Mononuclear cell (primary cell): Measurements from ENCODE around the gene PNPO. TPM values are rescaled to one million over a fixed set of nuclear protein-coding genes. Genes with fewer than 3 reads are reported as not detected.
"Not testable (repeated sequence)": the region's sequence is repeated elsewhere in the genome, so short reads cannot be mapped to it uniquely, and the experiment has no call there.

Experiments
- H3K27me3 ChIP-seq: 2 replicates; pipeline ENCODE4 v1.6.0; 2011; ENCODE audit warnings: low read length, control low read depth; ENCODE audit not compliant: insufficient read depth
- H3K4me1 ChIP-seq: 2 replicates; pipeline ENCODE4 v1.5.1; 2011; ENCODE audit warnings: mild to moderate bottlenecking, low read length, control low read depth; ENCODE audit not compliant: insufficient read depth
- H3K4me3 ChIP-seq: 2 replicates; pipeline ENCODE4 v1.5.1; 2011; ENCODE audit warnings: mild to moderate bottlenecking, low read length, moderate library complexity
- H3K9me3 ChIP-seq: 2 replicates; pipeline ENCODE4 v1.5.1; 2011; ENCODE audit warnings: low read depth, mild to moderate bottlenecking, control low read depth, low read length
- total RNA-seq: library from RNA; depleted of rRNA; stranded (reverse); fragments of >200 nt; gene quantifications from one replicate; pipeline ENCODE4 v1.2.3, GENCODE V29; 2012

The PNPO gene
- total RNA-seq, 1 donor = 6.6 TPM

DNA sequence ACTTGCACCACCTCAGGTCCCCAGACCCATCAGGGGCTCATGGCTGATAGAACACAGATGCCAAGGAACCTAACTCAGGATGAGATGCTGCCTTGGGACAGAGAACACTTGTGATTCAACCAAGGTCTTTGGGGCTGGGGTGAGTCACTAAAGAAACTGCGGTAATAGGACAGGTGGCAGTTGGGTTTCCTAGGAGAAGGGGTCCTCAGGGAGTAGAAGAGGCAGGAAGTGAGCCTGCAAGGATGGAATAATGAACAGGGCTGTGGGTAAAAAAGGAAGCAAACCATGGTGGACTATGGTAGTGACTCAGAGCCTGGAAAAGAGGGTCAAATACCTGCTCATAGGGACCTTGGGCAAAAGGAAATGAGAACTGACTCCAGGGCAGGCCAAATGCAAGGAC lies 6.5 kb upstream of the PNPO start:
- no peaks in the 10 kb centered on the region for H3K4me1 ChIP-seq
- no peaks in the 10 kb centered on the region for H3K27me3 ChIP-seq
- no peak overlapping the region for H3K4me3 ChIP-seq
- no peaks in the 10 kb centered on the region for H3K9me3 ChIP-seq

DNA sequence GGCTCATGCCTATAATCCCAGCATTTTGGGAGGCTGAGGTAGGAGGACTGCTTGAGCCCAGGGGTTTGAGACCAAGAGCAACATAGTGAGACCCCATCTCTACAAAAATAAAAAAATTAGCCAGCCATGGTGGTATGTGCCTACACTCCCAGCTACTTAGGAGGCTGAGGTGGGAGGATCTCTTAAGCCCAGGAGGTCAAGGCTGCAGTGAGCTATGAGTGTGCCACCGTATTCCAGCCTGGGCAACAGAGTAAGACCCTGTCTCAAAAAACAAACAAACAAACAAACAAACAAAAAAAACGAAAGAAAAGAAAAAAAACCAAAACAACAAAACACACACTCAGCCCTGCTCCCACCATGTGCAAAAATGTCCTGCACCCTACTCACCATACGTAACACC lies 5.9 kb upstream of the PNPO start:
- not testable (repeated sequence) for H3K9me3 ChIP-seq, H3K4me3 ChIP-seq, H3K4me1 ChIP-seq, H3K27me3 ChIP-seq

- H3K4me1 ChIP-seq = peaks cover 6% of the 10 kb centered on the region
- no peaks in the 10 kb centered on the region for H3K27me3 ChIP-seq
- H3K4me3 ChIP-seq = no peak overlapping the region
- no peaks in the 10 kb centered on the region for H3K9me3 ChIP-seq
These were observed 5.4 kb upstream of the PNPO start for GRCh38 chr17:47935961-47936360.

GRCh38 chr17:47937941-47938340 lies 3.4 kb upstream of the PNPO start:
- Histone ChIP-seq H3K27me3 (no peaks in the 10 kb centered on the region), H3K4me3 (no peak overlapping the region), H3K4me1 (peaks cover 24% of the 10 kb centered on the region), H3K9me3 (no peaks in the 10 kb centered on the region)

- Histone ChIP-seq H3K4me3 (peak overlapping the region; percentile 72), H3K4me1 (peaks cover 64% of the 10 kb centered on the region)
These were observed 732 bp downstream of the PNPO start for GRCh38 chr17:47942096-47942510.

GRCh38 chr17:47942568-47942967 lies 1.2 kb downstream of the PNPO start:
- Histone ChIP-seq H3K4me3 (no peak overlapping the region), H3K4me1 (peaks cover 65% of the 10 kb centered on the region), H3K27me3 (no peaks in the 10 kb centered on the region), H3K9me3 (no peaks in the 10 kb centered on the region)

More at GRCh38 chr17:47942096-47942510, 732 bp downstream of the PNPO start:
- no peaks in the 10 kb centered on the region for H3K27me3 ChIP-seq
- H3K9me3 ChIP-seq = no peaks in the 10 kb centered on the region

GRCh38 chr17:47945080-47945479 lies 3.7 kb downstream of the PNPO start:
- Histone ChIP-seq H3K4me1 (peaks cover 80% of the 10 kb centered on the region), H3K27me3 (no peaks in the 10 kb centered on the region), H3K9me3 (no peaks in the 10 kb centered on the region), H3K4me3 (no peak overlapping the region)

DNA sequence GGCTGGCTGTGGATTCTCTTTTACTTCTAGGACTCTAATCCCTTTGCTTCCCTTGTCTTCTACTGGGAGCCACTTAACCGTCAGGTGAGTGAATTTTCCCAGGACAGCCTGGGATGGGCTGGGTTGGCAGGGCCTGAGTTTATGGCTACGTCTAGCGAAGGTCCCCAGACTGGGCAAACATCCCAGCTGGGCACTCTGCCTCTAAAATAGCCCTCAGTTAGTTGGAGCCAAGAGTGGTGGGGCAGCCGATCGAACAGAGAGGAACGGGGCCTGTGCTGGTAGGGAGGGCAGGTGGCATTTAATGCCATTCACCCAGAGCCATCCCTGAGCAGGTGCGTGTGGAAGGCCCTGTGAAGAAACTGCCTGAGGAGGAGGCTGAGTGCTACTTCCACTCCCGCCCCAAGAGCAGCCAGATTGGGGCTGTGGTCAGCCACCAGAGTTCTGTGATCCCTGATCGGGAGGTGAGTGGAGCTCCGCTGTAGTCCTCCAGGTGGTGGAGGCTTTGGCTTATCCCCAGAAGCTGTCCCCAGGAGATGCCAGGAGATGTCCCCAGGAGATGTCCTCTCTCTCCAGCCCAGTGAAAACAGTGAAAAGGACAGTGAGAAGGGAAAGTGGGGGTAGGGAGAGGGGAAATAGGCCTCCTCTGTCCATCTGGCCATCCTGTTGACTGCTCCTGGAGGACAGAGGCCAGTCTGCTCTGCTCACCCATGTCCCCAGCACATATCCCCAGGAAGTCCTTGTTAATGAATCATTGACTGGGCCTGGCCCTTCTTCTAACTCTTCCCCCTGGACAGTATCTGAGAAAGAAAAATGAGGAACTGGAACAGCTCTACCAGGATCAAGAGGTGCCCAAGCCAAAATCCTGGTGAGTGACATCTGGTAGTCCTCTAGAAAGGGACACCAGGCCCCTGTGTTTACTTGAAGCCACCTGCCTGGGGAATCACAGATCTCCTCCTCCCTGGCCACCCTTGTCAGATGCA lies 4.4 kb downstream of the PNPO start:
- Histone ChIP-seq H3K4me3 (no peak overlapping the region), H3K27me3 (no peaks in the 10 kb centered on the region), H3K4me1 (peaks cover 79% of the 10 kb centered on the region), H3K9me3 (no peaks in the 10 kb centered on the region)

DNA sequence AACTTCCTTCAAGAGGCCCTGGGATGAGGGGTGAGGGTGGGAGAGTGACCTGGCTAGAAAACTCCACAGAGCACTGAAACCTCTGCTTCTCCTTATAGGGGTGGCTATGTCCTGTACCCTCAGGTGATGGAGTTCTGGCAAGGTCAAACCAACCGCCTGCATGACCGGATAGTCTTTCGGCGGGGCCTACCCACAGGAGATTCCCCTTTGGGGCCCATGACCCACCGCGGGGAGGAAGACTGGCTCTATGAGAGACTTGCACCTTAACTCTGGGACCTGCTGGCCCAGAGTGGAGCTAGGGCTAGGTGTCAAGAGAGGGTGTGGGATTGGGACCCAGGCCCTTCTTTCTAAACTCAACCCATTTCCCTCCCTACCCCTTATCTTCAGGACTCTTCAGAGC lies 5.1 kb downstream of the PNPO start:
- Histone ChIP-seq H3K4me1 (peaks cover 79% of the 10 kb centered on the region), H3K9me3 (no peaks in the 10 kb centered on the region), H3K27me3 (no peaks in the 10 kb centered on the region), H3K4me3 (no peak overlapping the region)

DNA sequence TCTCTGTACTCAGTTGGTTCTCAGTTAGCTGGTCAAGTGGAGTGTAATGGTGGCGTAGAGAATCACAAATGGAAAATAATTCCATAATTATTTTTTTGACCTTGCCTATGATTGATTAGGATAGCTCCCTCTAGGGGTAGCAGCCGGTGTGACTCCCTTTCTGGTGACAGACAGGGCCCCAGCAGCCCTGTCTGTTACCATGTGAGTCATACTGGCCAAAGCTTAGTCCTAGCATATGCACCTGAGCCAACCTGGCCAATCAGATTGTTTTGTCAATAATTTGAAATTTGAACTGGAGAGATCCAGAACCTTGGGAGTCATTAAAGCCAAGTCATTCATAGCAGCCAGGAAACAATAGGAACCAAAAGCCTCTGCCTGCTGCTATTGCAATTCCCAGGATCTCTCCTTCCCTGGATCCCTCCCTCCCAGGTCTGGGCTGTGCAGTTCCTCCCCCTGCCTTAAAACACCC lies 5.6 kb downstream of the PNPO start:
- no peak overlapping the region for H3K4me3 ChIP-seq
- H3K4me1 ChIP-seq = peaks cover 79% of the 10 kb centered on the region
- H3K9me3 ChIP-seq = no peaks in the 10 kb centered on the region
- H3K27me3 ChIP-seq = no peaks in the 10 kb centered on the region

GRCh38 chr17:47948706-47949196 lies 7.4 kb downstream of the PNPO start:
- H3K9me3 ChIP-seq = no peaks in the 10 kb centered on the region
- H3K4me1 ChIP-seq = peaks cover 65% of the 10 kb centered on the region
- no peak overlapping the region for H3K4me3 ChIP-seq
- H3K27me3 ChIP-seq = no peaks in the 10 kb centered on the region

DNA sequence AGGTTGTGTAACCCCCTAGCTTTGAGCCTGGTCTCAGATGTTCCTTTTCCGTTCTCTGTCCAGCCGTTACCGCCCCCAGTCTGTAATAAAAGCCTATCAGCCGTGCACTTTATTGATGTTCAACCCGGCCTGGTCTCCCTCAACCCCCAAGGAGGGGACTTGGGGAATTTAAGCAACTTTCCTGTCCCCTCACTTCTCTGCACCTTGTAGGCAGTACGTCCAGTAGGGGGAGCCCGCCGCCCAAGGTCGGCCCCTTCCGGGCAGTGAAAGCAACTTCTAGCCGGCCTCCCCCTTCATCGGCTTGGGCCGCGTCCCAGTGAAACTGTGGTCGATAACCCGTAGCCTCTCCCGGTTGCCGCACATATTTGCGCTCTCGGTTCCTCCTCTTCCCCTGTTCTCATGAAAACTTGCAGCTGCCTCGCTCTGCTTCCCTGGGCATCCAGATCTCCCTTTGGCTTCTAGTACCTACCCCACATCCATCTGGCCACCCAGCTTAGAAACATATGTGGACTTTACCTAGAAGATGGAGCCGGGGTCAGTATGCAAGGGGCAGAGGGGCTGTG lies 7.9 kb downstream of the PNPO start:
- Histone ChIP-seq H3K9me3 (no peaks in the 10 kb centered on the region), H3K27me3 (no peaks in the 10 kb centered on the region), H3K4me3 (no peak overlapping the region), H3K4me1 (peaks cover 60% of the 10 kb centered on the region)

DNA sequence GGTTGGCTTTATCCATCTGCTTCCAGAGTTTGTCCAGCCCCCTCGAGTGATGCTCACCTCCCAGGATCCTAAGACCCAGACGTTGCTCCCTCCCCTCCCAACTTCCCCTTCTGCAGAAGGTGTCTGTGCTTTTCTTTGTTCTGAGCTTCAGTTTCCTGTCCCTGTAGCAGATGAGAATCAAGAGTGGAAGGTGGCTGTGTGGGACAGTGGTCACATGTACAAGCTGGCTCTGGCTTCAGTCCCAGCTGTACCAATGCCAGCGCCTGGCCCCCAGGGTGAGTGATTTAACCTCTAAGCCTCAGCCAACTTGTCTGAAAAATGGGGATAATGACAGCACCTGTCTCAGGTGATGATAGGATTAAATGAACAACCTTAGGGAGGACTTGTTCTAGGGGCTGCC lies 8.6 kb downstream of the PNPO start:
- Histone ChIP-seq H3K27me3 (no peaks in the 10 kb centered on the region), H3K9me3 (no peaks in the 10 kb centered on the region), H3K4me1 (peaks cover 53% of the 10 kb centered on the region), H3K4me3 (no peak overlapping the region)

GRCh38 chr17:47950448-47950847 lies 9.1 kb downstream of the PNPO start:
- H3K27me3 ChIP-seq = no peaks in the 10 kb centered on the region
- no peaks in the 10 kb centered on the region for H3K9me3 ChIP-seq
- H3K4me1 ChIP-seq = peaks cover 48% of the 10 kb centered on the region
- H3K4me3 ChIP-seq = no peak overlapping the region

DNA sequence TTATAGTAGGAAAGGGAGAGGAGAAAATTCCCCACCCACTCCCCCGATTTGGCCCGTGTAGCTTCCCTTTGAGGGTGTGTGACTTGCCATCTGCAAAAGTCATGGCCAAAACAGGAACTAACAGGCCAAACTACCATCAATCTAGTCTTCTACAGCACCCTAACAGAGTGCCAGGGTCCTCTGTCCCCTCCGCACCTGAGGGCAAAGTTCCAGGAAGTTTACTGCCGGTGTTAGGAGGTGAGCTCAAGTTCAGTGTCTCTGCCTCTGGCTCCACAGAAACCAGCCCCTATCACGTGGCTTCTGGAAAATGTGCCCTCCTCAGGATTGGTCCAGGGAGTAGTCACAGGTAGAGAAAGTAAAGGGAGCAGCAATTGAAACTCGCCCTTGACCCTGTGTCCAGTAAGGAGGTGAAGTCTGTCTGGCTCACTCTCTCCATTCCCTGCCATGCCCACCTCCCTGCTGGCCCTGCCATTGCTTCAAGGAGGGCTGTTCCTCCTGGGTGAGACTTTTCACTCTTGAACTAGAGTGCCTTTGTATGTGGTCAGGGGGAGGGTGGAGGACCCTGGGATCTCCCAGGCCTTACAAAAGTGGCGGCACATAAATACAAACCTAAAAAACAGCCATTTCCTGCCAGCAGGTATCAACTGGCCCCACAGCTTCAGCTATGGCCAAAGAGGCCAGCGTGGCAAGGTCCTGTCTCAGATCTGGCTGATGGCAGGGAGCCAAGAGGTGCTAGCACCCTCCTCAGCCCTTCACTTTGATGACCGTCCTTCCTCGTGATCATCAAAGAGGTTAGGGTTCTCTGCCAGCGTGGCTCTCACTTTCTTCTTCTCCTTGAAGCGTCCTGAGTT lies 11.0 kb downstream of the PNPO start:
- Histone ChIP-seq H3K27me3 (no peaks in the 10 kb centered on the region), H3K9me3 (no peaks in the 10 kb centered on the region), H3K4me3 (no peak overlapping the region), H3K4me1 (peaks cover 31% of the 10 kb centered on the region)
